ENCODE results near the gene PPM1D.
"Not testable (repeated sequence)": the region's sequence is repeated elsewhere in the genome, so short reads cannot be mapped to it uniquely, and the experiment has no call there.

Gene PPM1D

GRCh38 chr17:60602385-60602742 is 2.4 kb downstream of the PPM1D start:
- peak overlapping the region; percentile 95 for H3K4me3 ChIP-seq (ENCODE audit: low read depth, low read length)
- no peak for TF ChIP-seq CTCF (IDR thresholded peaks at IDR 0.05; ENCODE audit: low read depth, low read length)

GRCh38 chr17:60602871-60603270 is 2.9 kb downstream of the PPM1D start:
- TF ChIP-seq CTCF (IDR thresholded peaks at IDR 0.05; ENCODE audit: low read depth, low read length) = no peak
- peak overlapping the region; percentile 95 for H3K4me3 ChIP-seq (ENCODE audit: low read depth, low read length)

- H3K4me3 ChIP-seq (ENCODE audit: low read depth, low read length) = peak overlapping the region; percentile 95; the same call in 1 of the 2 replicates
Measured at GRCh38 chr17:60603477-60603876, 3.5 kb downstream of the PPM1D start.

GRCh38 chr17:60604686-60605334 is 4.8 kb downstream of the PPM1D start:
- no peak for TF ChIP-seq CTCF (IDR thresholded peaks at IDR 0.05; ENCODE audit: low read depth, low read length)
- no peak overlapping the region for H3K4me3 ChIP-seq (ENCODE audit: low read depth, low read length)

GRCh38 chr17:60606036-60606435 is 6.0 kb downstream of the PPM1D start:
- H3K4me3 ChIP-seq (ENCODE audit: low read depth, low read length) = no peak overlapping the region
- TF ChIP-seq CTCF (IDR thresholded peaks at IDR 0.05; ENCODE audit: low read depth, low read length) = no peak

GRCh38 chr17:60610473-60610872 is 10.5 kb downstream of the PPM1D start:
- no peak for TF ChIP-seq CTCF (IDR thresholded peaks at IDR 0.05; ENCODE audit: low read depth, low read length)
- H3K4me3 ChIP-seq (ENCODE audit: low read depth, low read length) = no peak overlapping the region

GRCh38 chr17:60611321-60611720 is 11.3 kb downstream of the PPM1D start:
- H3K4me3 ChIP-seq (ENCODE audit: low read depth, low read length) = not testable (repeated sequence)

GRCh38 chr17:60613325-60613724 is 13.3 kb downstream of the PPM1D start:
- no peak for TF ChIP-seq CTCF (IDR thresholded peaks at IDR 0.05; ENCODE audit: low read depth, low read length)
- H3K4me3 ChIP-seq (ENCODE audit: low read depth, low read length) = no peak overlapping the region

- not testable (repeated sequence) for H3K4me3 ChIP-seq (ENCODE audit: low read depth, low read length)
Measured at GRCh38 chr17:60613796-60614195, 13.8 kb downstream of the PPM1D start.

- H3K4me3 ChIP-seq (ENCODE audit: low read depth, low read length) = not testable (repeated sequence)
Measured at GRCh38 chr17:60614247-60614646, 14.3 kb downstream of the PPM1D start.

All from WI38 (cell line).